Measurements from ENCODE around the gene PCSK1N. TPM values are rescaled to one million over a fixed set of nuclear protein-coding genes. Genes with fewer than 3 reads are reported as not detected.

The PCSK1N gene
- total RNA-seq, 2 donors from 2014 or later = 45.4 to 77.7 TPM

DNA sequence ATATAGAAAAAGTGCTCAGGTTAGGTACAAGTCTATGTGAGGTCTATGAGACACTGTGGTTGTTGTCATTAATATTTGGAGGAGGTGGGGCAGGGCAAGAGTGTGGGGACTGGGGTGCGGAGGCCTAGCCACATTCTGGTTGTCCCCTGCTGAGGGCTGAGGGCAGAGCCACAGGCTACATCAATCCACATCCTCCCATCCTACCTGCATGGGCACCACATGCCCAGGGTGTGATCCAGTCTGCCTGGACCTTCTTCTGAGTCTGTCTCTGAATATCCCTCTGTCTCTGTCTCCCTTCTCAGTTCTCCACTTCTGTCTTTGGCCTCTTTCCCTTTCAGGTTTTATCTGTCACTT lies 50.2 kb downstream of the PCSK1N start:
- no peaks in the 10 kb centered on the region for H3K36me3 ChIP-seq
- H3K27ac ChIP-seq = no peak overlapping the region
- intact Hi-C loops (cut with DNase I) = no loop called here
- DNase-seq (ENCODE audit: low spot score) = no peak
- 83% methylated on average over 1 of the region's 1 CpG for WGBS
- H3K27me3 ChIP-seq (replicated peaks; ENCODE audit: insufficient read depth) = no peaks in the 10 kb centered on the region
- no peak for TF ChIP-seq POLR2A (IDR thresholded peaks at IDR 0.05)
- no peak for TF ChIP-seq POLR2AphosphoS5 (IDR thresholded peaks at IDR 0.05)
- TF ChIP-seq, protein P1, sequence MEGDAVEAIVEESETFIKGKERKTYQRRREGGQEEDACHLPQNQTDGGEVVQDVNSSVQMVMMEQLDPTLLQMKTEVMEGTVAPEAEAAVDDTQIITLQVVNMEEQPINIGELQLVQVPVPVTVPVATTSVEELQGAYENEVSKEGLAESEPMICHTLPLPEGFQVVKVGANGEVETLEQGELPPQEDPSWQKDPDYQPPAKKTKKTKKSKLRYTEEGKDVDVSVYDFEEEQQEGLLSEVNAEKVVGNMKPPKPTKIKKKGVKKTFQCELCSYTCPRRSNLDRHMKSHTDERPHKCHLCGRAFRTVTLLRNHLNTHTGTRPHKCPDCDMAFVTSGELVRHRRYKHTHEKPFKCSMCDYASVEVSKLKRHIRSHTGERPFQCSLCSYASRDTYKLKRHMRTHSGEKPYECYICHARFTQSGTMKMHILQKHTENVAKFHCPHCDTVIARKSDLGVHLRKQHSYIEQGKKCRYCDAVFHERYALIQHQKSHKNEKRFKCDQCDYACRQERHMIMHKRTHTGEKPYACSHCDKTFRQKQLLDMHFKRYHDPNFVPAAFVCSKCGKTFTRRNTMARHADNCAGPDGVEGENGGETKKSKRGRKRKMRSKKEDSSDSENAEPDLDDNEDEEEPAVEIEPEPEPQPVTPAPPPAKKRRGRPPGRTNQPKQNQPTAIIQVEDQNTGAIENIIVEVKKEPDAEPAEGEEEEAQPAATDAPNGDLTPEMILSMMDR (IDR thresholded peaks at IDR 0.05) = no peak
- H3K9me3 ChIP-seq = no peaks in the 10 kb centered on the region
- no peaks in the 10 kb centered on the region for H3K4me1 ChIP-seq (replicated peaks)
- H3K4me3 ChIP-seq = no peak overlapping the region

DNA sequence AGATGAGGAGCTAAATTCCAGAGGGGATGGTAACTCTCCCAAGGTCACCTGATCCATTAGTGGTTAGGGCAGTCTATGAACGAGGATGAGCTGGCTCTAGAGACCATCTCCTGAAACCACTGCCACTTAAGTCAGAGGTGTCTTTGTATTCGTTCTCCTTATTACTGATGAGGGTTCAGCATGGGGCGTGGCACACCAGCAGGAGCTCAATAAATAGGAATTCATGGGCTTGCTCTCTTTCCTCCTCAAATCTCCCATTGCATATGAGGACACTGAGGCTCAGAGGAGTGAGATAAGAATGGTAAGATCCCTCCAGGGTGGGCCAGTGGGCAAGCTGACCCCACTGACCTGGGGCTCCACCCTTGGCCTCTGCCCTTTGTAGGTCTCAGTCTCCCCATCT lies 50.7 kb downstream of the PCSK1N start:
- intact Hi-C loops (cut with DNase I) = no loop called here
- Histone ChIP-seq H3K4me1 (replicated peaks) (no peaks in the 10 kb centered on the region), H3K27ac (no peak overlapping the region), H3K9me3 (no peaks in the 10 kb centered on the region), H3K36me3 (no peaks in the 10 kb centered on the region), H3K4me3 (no peak overlapping the region), H3K27me3 (replicated peaks; ENCODE audit: insufficient read depth) (no peaks in the 10 kb centered on the region)
- DNase-seq (ENCODE audit: low spot score) = no peak
- TF ChIP-seq, protein P1 (IDR thresholded peaks at IDR 0.05) = no peak
- no peak for TF ChIP-seq POLR2AphosphoS5 (IDR thresholded peaks at IDR 0.05)
- no peak for TF ChIP-seq POLR2A (IDR thresholded peaks at IDR 0.05)
- 33% methylated on average over 3 of the region's 3 CpGs for WGBS

DNA sequence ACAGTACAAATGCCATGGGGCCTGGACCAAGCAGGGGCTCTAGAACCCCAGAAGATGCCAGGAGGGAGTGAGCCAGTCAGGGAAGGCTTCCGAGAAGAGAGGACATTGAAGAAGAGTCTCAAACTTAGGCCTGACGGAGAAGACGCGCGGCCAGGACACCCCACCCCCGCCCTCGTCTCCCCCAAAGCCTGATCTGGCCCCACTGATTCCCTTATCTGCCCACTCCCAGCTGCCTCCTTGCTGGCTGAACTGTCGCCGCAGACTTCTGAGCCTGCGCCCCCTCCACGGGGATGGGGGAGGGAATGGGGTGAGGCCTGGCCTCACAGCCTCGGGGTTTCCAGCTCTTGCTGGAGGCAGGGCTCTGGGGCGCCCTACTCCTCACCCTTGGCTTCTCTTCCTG lies 52.6 kb downstream of the PCSK1N start:
- 87% methylated on average over 12 of the region's 13 CpGs for WGBS

DNA sequence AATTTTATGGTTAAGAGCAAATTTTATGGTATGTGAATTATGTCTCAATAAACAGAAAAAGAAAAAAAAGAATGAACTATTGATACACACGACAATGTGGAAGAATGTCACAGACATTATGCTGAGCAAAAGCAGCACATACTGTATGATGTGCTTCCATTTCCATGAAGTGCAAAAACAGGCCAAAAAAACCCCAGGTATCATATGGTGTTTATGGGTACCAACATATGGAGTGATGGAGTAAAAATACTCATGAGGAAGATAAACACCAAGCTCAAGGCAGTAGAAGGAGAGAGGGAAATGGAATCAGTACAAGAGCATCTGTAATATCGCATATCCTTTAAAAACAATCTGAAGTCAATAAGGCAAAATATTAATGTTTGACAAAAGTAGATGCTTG lies 53.2 kb downstream of the PCSK1N start:
- H3K27ac ChIP-seq = no peak overlapping the region
- intact Hi-C loops (cut with DNase I) = no loop called here
- H3K4me3 ChIP-seq = no peak overlapping the region
- H3K36me3 ChIP-seq = no peaks in the 10 kb centered on the region
- no peaks in the 10 kb centered on the region for H3K9me3 ChIP-seq
- H3K4me1 ChIP-seq (replicated peaks) = no peaks in the 10 kb centered on the region
- TF ChIP-seq, protein P1 (IDR thresholded peaks at IDR 0.05) = no peak
- no peak for TF ChIP-seq POLR2AphosphoS5 (IDR thresholded peaks at IDR 0.05)
- no peak for TF ChIP-seq POLR2A (IDR thresholded peaks at IDR 0.05)
- 76% methylated on average over 2 of the region's 2 CpGs for WGBS
- no peaks in the 10 kb centered on the region for H3K27me3 ChIP-seq (replicated peaks; ENCODE audit: insufficient read depth)
- DNase-seq (ENCODE audit: low spot score) = no peak

More for the DNA sequence above, 52.6 kb downstream of the PCSK1N start:
- no peak for DNase-seq (ENCODE audit: low spot score)
- H3K27ac ChIP-seq = no peak overlapping the region
- no peaks in the 10 kb centered on the region for H3K27me3 ChIP-seq (replicated peaks; ENCODE audit: insufficient read depth)
- TF ChIP-seq, protein P1 (IDR thresholded peaks at IDR 0.05) = no peak
- no peak overlapping the region for H3K4me3 ChIP-seq
- no peaks in the 10 kb centered on the region for H3K4me1 ChIP-seq (replicated peaks)
- no peaks in the 10 kb centered on the region for H3K36me3 ChIP-seq
- intact Hi-C loops (cut with DNase I) = no loop called here
- no peaks in the 10 kb centered on the region for H3K9me3 ChIP-seq

DNA sequence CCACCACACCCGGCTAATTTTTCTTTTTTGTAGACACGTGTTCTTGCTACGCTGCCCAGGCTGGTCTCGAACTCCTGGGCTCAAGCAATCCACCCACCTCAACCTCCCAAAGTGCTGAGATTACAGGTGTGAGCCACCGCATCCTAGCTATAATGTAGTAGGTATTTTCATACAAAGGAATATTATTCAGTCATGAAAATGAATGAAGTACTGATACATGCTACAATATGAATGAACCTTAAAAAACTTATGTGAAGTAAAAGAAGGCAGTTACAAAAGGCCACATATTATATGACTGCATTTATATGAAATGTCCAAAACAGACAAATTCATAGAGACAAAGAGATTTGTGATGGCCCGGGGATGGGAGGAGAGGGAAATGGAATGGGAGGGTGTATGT lies 53.7 kb downstream of the PCSK1N start:
- intact Hi-C loops (cut with DNase I) = no loop called here
- Histone ChIP-seq H3K4me3 (no peak overlapping the region), H3K27me3 (replicated peaks; ENCODE audit: insufficient read depth) (no peaks in the 10 kb centered on the region), H3K27ac (no peak overlapping the region), H3K4me1 (replicated peaks) (no peaks in the 10 kb centered on the region), H3K36me3 (no peaks in the 10 kb centered on the region), H3K9me3 (no peaks in the 10 kb centered on the region)
- DNase-seq (ENCODE audit: low spot score) = no peak
- TF ChIP-seq POLR2A (IDR thresholded peaks at IDR 0.05) = no peak
- WGBS = 97% methylated on average over 6 of the region's 6 CpGs

Other genes starting within 250 kb of the PCSK1N start
- gene WDR13, start 238.1 kb downstream of the PCSK1N start, total RNA-seq = 100 to 1,000 TPM; 102 to 190 TPM
- gene WAS, start 151.8 kb downstream of the PCSK1N start, total RNA-seq = 10 to 100 TPM in 1 of 2 donors, 1 to 10 TPM in 1; 2.5 to 10.5 TPM
- gene SUV39H1, start 138.9 kb downstream of the PCSK1N start, total RNA-seq = 1 to 10 TPM; 7.4 to 9.1 TPM
- under 1 TPM in 1 of 2 donors, not detected in 1; 0.41 TPM for gene GLOD5, start 73.9 kb downstream of the PCSK1N start, total RNA-seq
- not detected for gene GATA1, start 49.0 kb downstream of the PCSK1N start, total RNA-seq
- gene HDAC6, start 33.5 kb downstream of the PCSK1N start, total RNA-seq = 100 to 1,000 TPM; 102 to 113 TPM
- not detected for gene ERAS, start 9.1 kb downstream of the PCSK1N start, total RNA-seq
- 10 to 100 TPM; 58.2 to 85.8 TPM for gene TIMM17B, start 62.2 kb upstream of the PCSK1N start, total RNA-seq
- 10 to 100 TPM; 37.1 to 76.6 TPM for gene PQBP1, start 62.3 kb upstream of the PCSK1N start, total RNA-seq
- gene SLC35A2, start 76.0 kb upstream of the PCSK1N start, total RNA-seq = 10 to 100 TPM; 29.7 to 39.0 TPM
- gene PIM2, start 83.4 kb upstream of the PCSK1N start, total RNA-seq = 10 to 100 TPM; 12.1 to 23.5 TPM
- 10 to 100 TPM; 44.1 to 84.2 TPM for gene OTUD5, start 122.0 kb upstream of the PCSK1N start, total RNA-seq
- 1 to 10 TPM in 1 of 2 donors, under 1 TPM in 1; 0.23 to 1.9 TPM for gene KCND1, start 136.2 kb upstream of the PCSK1N start, total RNA-seq
- gene GRIPAP1, start 166.7 kb upstream of the PCSK1N start, total RNA-seq = 10 to 100 TPM; 26.9 to 62.4 TPM
- 10 to 100 TPM; 44.6 to 88.4 TPM for gene TFE3, start 207.7 kb upstream of the PCSK1N start, total RNA-seq
- gene CCDC120, start 223.4 kb upstream of the PCSK1N start, total RNA-seq = 10 to 100 TPM; 12.3 to 15.0 TPM
- gene PRAF2, start 238.4 kb upstream of the PCSK1N start, total RNA-seq = 10 to 100 TPM; 13.9 to 42.9 TPM
- 10 to 100 TPM; 67.8 to 93.6 TPM for gene WDR45, start 244.3 kb upstream of the PCSK1N start, total RNA-seq